ENCODE data around the gene RAB8A. TPM values are rescaled to one million over a fixed set of nuclear protein-coding genes. Genes with fewer than 3 reads are reported as not detected.

The RAB8A gene
- total and polyA plus RNA-seq, 3 experiments from 2014 or later, result 86.3 to 298 (median 268) TPM

- no peak for DNase-seq
- H3K36me3 ChIP-seq (ENCODE audit: insufficient read depth, low read length), result peaks cover 7% of the 10 kb centered on the region
- no peak overlapping the region for H3K27ac ChIP-seq (ENCODE audit: low read depth, low read length)
- H3K9me3 ChIP-seq (ENCODE audit: low read length), result no peaks in the 10 kb centered on the region
- Mint-ChIP-seq H3K4me3 (peak overlapping the region in 4 of 7 donors; percentile 15 to 60 (median 53)), H3K27me3 (no peaks in the 10 kb centered on the region), H3K4me1 (peaks cover 26 to 52% (median 37%) of the 10 kb centered on the region in 3 donors), H3K36me3 (peaks cover 0 to 26% (median 2%) of the 10 kb centered on the region in 3 donors), H3K27ac (peak overlapping the region in 6 of 8 donors; percentile 3 to 92 (median 49)), H3K9me3 (no peaks in the 10 kb centered on the region)
- ChIA-PET POLR2A (interaction anchor here (0.7 kb wide), 1 partner anchor 448 kb away, joined by 6 read pairs; no protein-coding TSS in a partner anchor), CTCF (interaction anchor here (1.3 kb wide), 1 partner anchor 30 kb away, joined by 3 read pairs; no protein-coding TSS in a partner anchor)
- H3K4me1 ChIP-seq (ENCODE audit: insufficient read depth, low read length), result peaks cover 28% of the 10 kb centered on the region
- no peak overlapping the region for H3K4me3 ChIP-seq (ENCODE audit: low read length)
- no peaks in the 10 kb centered on the region for H3K27me3 ChIP-seq (ENCODE audit: insufficient read depth, low read length, poor library complexity, severe bottlenecking)
Observed at GRCh38 chr19:16146112-16146511, 34.4 kb downstream of the RAB8A start.

GRCh38 chr19:16148443-16149229 is 36.9 kb downstream of the RAB8A start:
- no peak for DNase-seq
- Mint-ChIP-seq H3K4me3 (peak overlapping the region in 1 of 7 donors; percentile 21), H3K27ac (peak overlapping the region in 2 of 8 donors; percentile 63 to 92), H3K4me1 (peaks cover 15 to 36% (median 21%) of the 10 kb centered on the region in 3 donors), H3K27me3 (no peaks in the 10 kb centered on the region), H3K36me3 (peaks cover 0 to 43% (median 0%) of the 10 kb centered on the region in 3 donors), H3K9me3 (no peaks in the 10 kb centered on the region)
- H3K27me3 ChIP-seq (ENCODE audit: insufficient read depth, low read length, poor library complexity, severe bottlenecking), result no peaks in the 10 kb centered on the region
- no peak overlapping the region for H3K4me3 ChIP-seq (ENCODE audit: low read length)
- peaks cover 11% of the 10 kb centered on the region for H3K36me3 ChIP-seq (ENCODE audit: insufficient read depth, low read length)
- POLR2A ChIA-PET, result no interaction called here
- H3K9me3 ChIP-seq (ENCODE audit: low read length), result no peaks in the 10 kb centered on the region
- CTCF ChIA-PET, result interaction anchor here (1.1 to 1.2 kb wide), 2 partner anchors 11 to 31 kb away, joined by 3 read pairs; no protein-coding TSS in a partner anchor
- no peak overlapping the region for H3K27ac ChIP-seq (ENCODE audit: low read depth, low read length)
- H3K4me1 ChIP-seq (ENCODE audit: insufficient read depth, low read length), result peaks cover 22% of the 10 kb centered on the region

- H3K4me3 Mint-ChIP-seq, result no peak overlapping the region
- H3K9me3 ChIP-seq (ENCODE audit: low read length), result no peaks in the 10 kb centered on the region
- peaks cover 32% of the 10 kb centered on the region for H3K36me3 ChIP-seq (ENCODE audit: insufficient read depth, low read length)
- ChIA-PET POLR2A (no interaction called here), CTCF (interaction anchor here (1.1 to 1.3 kb wide), 2 partner anchors 94 to 112 kb away, joined by 3 read pairs; no protein-coding TSS in a partner anchor)
- peaks cover 0 to 9% (median 9%) of the 10 kb centered on the region in 3 donors for H3K4me1 Mint-ChIP-seq
- H3K27ac ChIP-seq (ENCODE audit: low read depth, low read length), result no peak overlapping the region
- H3K36me3 Mint-ChIP-seq, result peaks cover 17 to 80% (median 18%) of the 10 kb centered on the region in 3 donors
- no peak for DNase-seq
- H3K27me3 Mint-ChIP-seq, result no peaks in the 10 kb centered on the region
- H3K27me3 ChIP-seq (ENCODE audit: insufficient read depth, low read length, poor library complexity, severe bottlenecking), result no peaks in the 10 kb centered on the region
- H3K4me1 ChIP-seq (ENCODE audit: insufficient read depth, low read length), result no peaks in the 10 kb centered on the region
- H3K4me3 ChIP-seq (ENCODE audit: low read length), result no peak overlapping the region
- peak overlapping the region in 3 of 8 donors; percentile 26 to 74 (median 50) for H3K27ac Mint-ChIP-seq
- H3K9me3 Mint-ChIP-seq, result no peaks in the 10 kb centered on the region
Observed at GRCh38 chr19:16153582-16154336, 42.1 kb downstream of the RAB8A start.

- H3K27me3 ChIP-seq (ENCODE audit: insufficient read depth, low read length, poor library complexity, severe bottlenecking), result no peaks in the 10 kb centered on the region
- H3K27me3 Mint-ChIP-seq, result no peaks in the 10 kb centered on the region
- H3K36me3 Mint-ChIP-seq, result peaks cover 17 to 72% (median 18%) of the 10 kb centered on the region in 3 donors
- H3K36me3 ChIP-seq (ENCODE audit: insufficient read depth, low read length), result peaks cover 29% of the 10 kb centered on the region
- peak overlapping the region in 3 of 8 donors; percentile 54 to 75 (median 62) for H3K27ac Mint-ChIP-seq
- peaks cover 0 to 9% (median 3%) of the 10 kb centered on the region in 3 donors for H3K4me1 Mint-ChIP-seq
- CTCF ChIA-PET, result interaction anchor here (1.1 to 1.3 kb wide), 2 partner anchors 93 to 112 kb away, joined by 3 read pairs; no protein-coding TSS in a partner anchor
- POLR2A ChIA-PET, result no interaction called here
- H3K27ac ChIP-seq (ENCODE audit: low read depth, low read length), result no peak overlapping the region
- no peak overlapping the region for H3K4me3 Mint-ChIP-seq
- no peaks in the 10 kb centered on the region for H3K9me3 Mint-ChIP-seq
- no peak for DNase-seq
- no peak overlapping the region for H3K4me3 ChIP-seq (ENCODE audit: low read length)
- H3K4me1 ChIP-seq (ENCODE audit: insufficient read depth, low read length), result no peaks in the 10 kb centered on the region
- H3K9me3 ChIP-seq (ENCODE audit: low read length), result no peaks in the 10 kb centered on the region
Observed at GRCh38 chr19:16154557-16154956, 42.9 kb downstream of the RAB8A start.

DNA sequence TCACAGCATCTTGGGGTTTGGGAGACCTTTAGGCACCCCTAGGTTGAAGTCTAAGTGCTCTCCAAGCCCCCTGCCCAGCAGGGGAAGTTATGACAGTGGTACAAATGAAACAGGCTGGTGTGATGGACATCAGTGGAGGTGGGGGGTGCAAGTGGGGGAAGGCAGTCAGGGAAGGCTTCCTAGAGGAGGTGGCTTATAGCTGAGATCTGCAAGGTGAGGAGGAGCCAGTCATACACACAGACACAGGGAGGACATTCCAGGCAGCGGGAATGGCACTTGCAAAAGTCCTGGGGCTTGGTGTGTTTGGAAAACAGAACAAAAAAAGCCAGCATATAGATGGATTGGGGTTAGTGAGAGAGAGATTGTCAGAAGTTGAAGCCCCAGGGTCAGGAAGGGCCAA is 43.4 kb downstream of the RAB8A start:
- Mint-ChIP-seq H3K36me3 (peaks cover 17 to 68% (median 18%) of the 10 kb centered on the region in 3 donors), H3K4me1 (peaks cover 0 to 9% (median 0%) of the 10 kb centered on the region in 3 donors), H3K27me3 (no peaks in the 10 kb centered on the region), H3K27ac (peak overlapping the region in 4 of 8 donors; percentile 54 to 81 (median 68)), H3K4me3 (no peak overlapping the region), H3K9me3 (no peaks in the 10 kb centered on the region)
- no peak overlapping the region for H3K4me3 ChIP-seq (ENCODE audit: low read length)
- CTCF ChIA-PET, result no interaction called here
- H3K27ac ChIP-seq (ENCODE audit: low read depth, low read length), result no peak overlapping the region
- POLR2A ChIA-PET, result no interaction called here
- peaks cover 29% of the 10 kb centered on the region for H3K36me3 ChIP-seq (ENCODE audit: insufficient read depth, low read length)
- H3K9me3 ChIP-seq (ENCODE audit: low read length), result no peaks in the 10 kb centered on the region
- no peaks in the 10 kb centered on the region for H3K27me3 ChIP-seq (ENCODE audit: insufficient read depth, low read length, poor library complexity, severe bottlenecking)
- no peak for DNase-seq
- H3K4me1 ChIP-seq (ENCODE audit: insufficient read depth, low read length), result no peaks in the 10 kb centered on the region

DNA sequence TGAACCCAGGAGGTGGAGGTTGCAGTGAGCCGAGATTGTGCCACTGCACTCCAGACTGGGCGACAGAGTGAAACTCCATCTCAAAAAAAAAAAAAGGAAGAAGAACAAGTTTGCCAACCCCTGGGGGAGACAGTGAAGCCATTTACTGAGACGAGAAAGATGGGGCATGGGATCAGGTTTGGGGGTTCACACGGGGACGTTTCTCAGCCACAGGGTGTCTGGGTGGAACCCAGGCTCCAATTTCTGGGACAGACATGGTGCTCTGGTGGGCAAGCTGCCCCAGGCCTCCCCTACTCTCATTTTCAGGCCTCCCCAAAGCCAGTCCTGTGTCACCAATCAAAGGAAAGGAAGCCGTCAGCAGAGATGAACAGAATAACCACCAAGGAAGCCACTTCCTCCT is 45.2 kb downstream of the RAB8A start:
- Mint-ChIP-seq H3K36me3 (peaks cover 17 to 58% (median 18%) of the 10 kb centered on the region in 3 donors), H3K27ac (peak overlapping the region in 1 of 8 donors; percentile 63), H3K4me1 (peaks cover 3 to 9% (median 3%) of the 10 kb centered on the region in 3 donors), H3K27me3 (no peaks in the 10 kb centered on the region), H3K4me3 (peak overlapping the region in 1 of 7 donors; percentile 41), H3K9me3 (no peaks in the 10 kb centered on the region)
- H3K4me1 ChIP-seq (ENCODE audit: insufficient read depth, low read length), result no peaks in the 10 kb centered on the region
- POLR2A ChIA-PET, result no interaction called here
- no peak for DNase-seq
- H3K9me3 ChIP-seq (ENCODE audit: low read length), result no peaks in the 10 kb centered on the region
- peaks cover 29% of the 10 kb centered on the region for H3K36me3 ChIP-seq (ENCODE audit: insufficient read depth, low read length)
- no peak overlapping the region for H3K4me3 ChIP-seq (ENCODE audit: low read length)
- CTCF ChIA-PET, result interaction anchor here (1.0 kb wide), 1 partner anchor 13 kb away, joined by 3 read pairs; the partner anchor contains the start of gene HSH2D
- H3K27me3 ChIP-seq (ENCODE audit: insufficient read depth, low read length, poor library complexity, severe bottlenecking), result no peaks in the 10 kb centered on the region
- H3K27ac ChIP-seq (ENCODE audit: low read depth, low read length), result no peak overlapping the region

GRCh38 chr19:16157601-16158000 is 45.9 kb downstream of the RAB8A start:
- CTCF ChIA-PET, result no interaction called here
- H3K27me3 Mint-ChIP-seq, result no peaks in the 10 kb centered on the region
- H3K4me3 Mint-ChIP-seq, result no peak overlapping the region

More at GRCh38 chr19:16157601-16158000, 45.9 kb downstream of the RAB8A start:
- no peak overlapping the region for H3K27ac Mint-ChIP-seq
- POLR2A ChIA-PET, result no interaction called here
- H3K9me3 Mint-ChIP-seq, result no peaks in the 10 kb centered on the region
- DNase-seq, result no peak
- peaks cover 3 to 9% (median 3%) of the 10 kb centered on the region in 3 donors for H3K4me1 Mint-ChIP-seq
- Histone ChIP-seq H3K4me3 (ENCODE audit: low read length) (no peak overlapping the region), H3K27ac (ENCODE audit: low read depth, low read length) (no peak overlapping the region), H3K27me3 (ENCODE audit: insufficient read depth, low read length, poor library complexity, severe bottlenecking) (no peaks in the 10 kb centered on the region), H3K9me3 (ENCODE audit: low read length) (no peaks in the 10 kb centered on the region), H3K36me3 (ENCODE audit: insufficient read depth, low read length) (peaks cover 26% of the 10 kb centered on the region), H3K4me1 (ENCODE audit: insufficient read depth, low read length) (no peaks in the 10 kb centered on the region)
- H3K36me3 Mint-ChIP-seq, result peaks cover 17 to 55% (median 18%) of the 10 kb centered on the region in 3 donors
